H7 (cell line): Measurements from ENCODE around the gene FHIT. TPM values are rescaled to one million over a fixed set of nuclear protein-coding genes. Genes with fewer than 3 reads are reported as not detected.

ENCODE experiments used
- DNase-seq: peaks from one replicate; pipeline ENCODE4 v3.0.0; 2012
- H3K27me3 ChIP-seq: 2 replicates; pipeline ENCODE4 v1.6.0; 2011; ENCODE audit warnings: mild to moderate bottlenecking, low read length; ENCODE audit not compliant: control insufficient read depth, insufficient read depth
- H3K36me3 ChIP-seq: replicated peaks from 2 replicates; pipeline ENCODE4 v1.5.1; 2011; ENCODE audit warnings: low read length; ENCODE audit not compliant: control insufficient read depth, insufficient read depth
- H3K4me3 ChIP-seq: 2 replicates; pipeline ENCODE4 v1.5.1; 2011; ENCODE audit warnings: low read depth, mild to moderate bottlenecking, control low read depth, low read length, moderate library complexity; ENCODE audit not compliant: insufficient read depth
- total RNA-seq: library from RNA; depleted of rRNA; stranded (reverse); fragments of >200 nt; shearing (Covaris generic); gene quantifications from 2 replicates; pipeline ENCODE4 v1.2.3, GENCODE V29; 2014

FHIT gene
- total RNA-seq, 1 experiment from 2014 or later, result 2.1 TPM

DNA sequence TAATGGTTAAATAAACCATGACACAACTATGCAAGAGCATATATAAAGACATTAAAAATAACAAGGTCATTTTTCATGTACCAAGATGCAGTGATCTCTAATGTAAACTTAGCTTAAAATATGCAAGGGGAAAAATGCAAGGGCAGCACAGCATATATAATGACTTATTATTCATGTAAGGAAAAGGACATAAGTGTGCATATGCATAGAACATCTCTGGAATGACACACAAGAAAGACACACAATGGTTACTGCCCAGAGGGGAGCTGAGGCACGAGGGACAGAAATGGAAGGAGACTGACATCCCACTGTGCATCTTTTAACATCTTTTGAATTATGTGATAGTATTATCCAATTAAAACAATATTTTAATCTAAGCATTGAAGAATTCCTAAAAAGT lies 79.0 kb downstream of the FHIT start:
- H3K36me3 ChIP-seq, result no peaks in the 10 kb centered on the region
- H3K27me3 ChIP-seq, result no peaks in the 10 kb centered on the region
- DNase-seq, result no peak
- H3K4me3 ChIP-seq, result no peak overlapping the region

- no peak overlapping the region for H3K4me3 ChIP-seq
- no peaks in the 10 kb centered on the region for H3K36me3 ChIP-seq
- no peaks in the 10 kb centered on the region for H3K27me3 ChIP-seq
- DNase-seq, result no peak
These were observed 81.5 kb downstream of the FHIT start for GRCh38 chr3:61169621-61170251.

DNA sequence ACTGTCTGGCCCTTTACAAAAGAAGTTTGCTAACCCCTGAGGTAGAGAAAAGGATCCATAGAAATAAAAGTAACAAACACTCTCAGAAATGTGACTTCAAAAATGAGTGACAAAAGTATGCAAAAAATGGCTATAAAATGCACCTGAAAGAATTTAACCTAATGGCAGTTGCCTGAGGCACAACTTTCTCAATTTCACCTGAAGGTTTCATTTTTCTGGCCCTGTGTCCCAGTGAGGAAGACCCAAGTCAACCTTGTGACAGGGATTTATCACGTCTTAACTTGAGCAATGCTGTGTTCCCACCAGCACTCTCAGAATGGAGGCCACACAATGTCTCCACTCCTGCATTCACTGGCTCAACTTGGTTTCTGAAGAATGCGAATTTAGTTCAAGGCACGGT lies 83.0 kb downstream of the FHIT start:
- H3K27me3 ChIP-seq, result no peaks in the 10 kb centered on the region
- H3K36me3 ChIP-seq, result no peaks in the 10 kb centered on the region
- DNase-seq, result no peak
- no peak overlapping the region for H3K4me3 ChIP-seq

- no peak overlapping the region for H3K4me3 ChIP-seq
- no peaks in the 10 kb centered on the region for H3K27me3 ChIP-seq
- no peaks in the 10 kb centered on the region for H3K36me3 ChIP-seq
- DNase-seq, result no peak
These were observed 88.3 kb downstream of the FHIT start for GRCh38 chr3:61162965-61163364.

DNA sequence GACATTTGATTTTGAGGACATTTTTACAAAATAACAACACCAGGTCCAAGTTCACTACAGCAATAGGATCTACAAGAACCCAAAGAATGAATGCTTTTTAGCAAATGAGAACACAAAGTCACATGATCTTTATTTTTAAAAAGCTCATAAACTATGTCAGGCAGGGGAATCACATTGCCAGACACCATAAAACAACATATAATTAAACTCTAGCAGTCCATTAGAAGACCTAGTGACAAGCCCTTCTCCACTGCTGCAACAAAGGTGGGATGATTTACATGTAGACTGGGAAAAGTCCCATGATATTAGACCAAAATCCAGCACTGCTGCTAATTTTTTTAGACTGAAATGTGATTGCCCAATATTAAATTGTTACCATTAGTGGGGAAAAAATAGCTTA lies 92.6 kb downstream of the FHIT start:
- no peak overlapping the region for H3K4me3 ChIP-seq
- H3K36me3 ChIP-seq, result no peaks in the 10 kb centered on the region
- no peak for DNase-seq
- no peaks in the 10 kb centered on the region for H3K27me3 ChIP-seq

DNA sequence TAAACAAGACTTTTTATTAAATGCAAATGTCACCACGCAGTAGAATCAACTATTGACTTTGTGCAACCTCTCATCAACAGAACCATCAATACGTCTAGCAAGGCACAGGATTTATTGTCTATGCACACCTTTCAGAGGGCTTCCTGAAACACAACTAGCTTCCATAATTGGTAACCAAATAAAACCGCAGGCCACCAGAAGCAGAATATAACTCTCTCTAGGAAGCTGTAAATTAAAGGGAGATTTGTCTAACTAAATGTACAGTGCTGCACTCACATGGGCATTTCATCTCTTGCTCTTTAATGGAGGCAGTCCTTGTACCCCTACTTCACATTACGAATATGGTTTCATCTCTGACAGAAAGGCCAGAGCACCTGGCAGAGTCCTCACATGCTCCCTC lies 93.0 kb downstream of the FHIT start:
- DNase-seq, result no peak
- no peaks in the 10 kb centered on the region for H3K36me3 ChIP-seq
- H3K4me3 ChIP-seq, result no peak overlapping the region
- no peaks in the 10 kb centered on the region for H3K27me3 ChIP-seq

DNA sequence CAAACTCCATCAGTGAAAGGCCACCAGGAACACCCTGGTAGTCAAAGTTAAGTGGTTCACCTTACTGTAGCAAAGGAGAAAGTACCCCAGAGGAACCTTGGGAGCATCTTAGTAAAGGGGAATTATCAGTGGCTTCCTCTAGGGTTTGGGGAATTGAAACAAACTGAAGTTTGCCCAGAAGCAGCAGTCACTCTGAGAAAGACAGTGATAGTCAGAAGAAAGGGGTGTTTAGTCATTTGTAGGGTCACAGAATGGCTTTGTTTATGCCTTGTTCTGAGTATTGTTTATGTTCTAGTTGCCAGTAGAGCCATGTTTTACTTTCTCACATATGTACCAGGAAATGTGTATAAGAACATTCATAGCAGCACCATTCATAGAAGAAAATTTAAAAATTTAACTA lies 93.8 kb downstream of the FHIT start:
- no peak for DNase-seq
- H3K27me3 ChIP-seq, result no peaks in the 10 kb centered on the region
- H3K4me3 ChIP-seq, result no peak overlapping the region
- no peaks in the 10 kb centered on the region for H3K36me3 ChIP-seq

- no peak overlapping the region for H3K4me3 ChIP-seq
- no peaks in the 10 kb centered on the region for H3K27me3 ChIP-seq
- no peak for DNase-seq
- H3K36me3 ChIP-seq, result no peaks in the 10 kb centered on the region
These were observed 95.5 kb downstream of the FHIT start for GRCh38 chr3:61155701-61156292.

DNA sequence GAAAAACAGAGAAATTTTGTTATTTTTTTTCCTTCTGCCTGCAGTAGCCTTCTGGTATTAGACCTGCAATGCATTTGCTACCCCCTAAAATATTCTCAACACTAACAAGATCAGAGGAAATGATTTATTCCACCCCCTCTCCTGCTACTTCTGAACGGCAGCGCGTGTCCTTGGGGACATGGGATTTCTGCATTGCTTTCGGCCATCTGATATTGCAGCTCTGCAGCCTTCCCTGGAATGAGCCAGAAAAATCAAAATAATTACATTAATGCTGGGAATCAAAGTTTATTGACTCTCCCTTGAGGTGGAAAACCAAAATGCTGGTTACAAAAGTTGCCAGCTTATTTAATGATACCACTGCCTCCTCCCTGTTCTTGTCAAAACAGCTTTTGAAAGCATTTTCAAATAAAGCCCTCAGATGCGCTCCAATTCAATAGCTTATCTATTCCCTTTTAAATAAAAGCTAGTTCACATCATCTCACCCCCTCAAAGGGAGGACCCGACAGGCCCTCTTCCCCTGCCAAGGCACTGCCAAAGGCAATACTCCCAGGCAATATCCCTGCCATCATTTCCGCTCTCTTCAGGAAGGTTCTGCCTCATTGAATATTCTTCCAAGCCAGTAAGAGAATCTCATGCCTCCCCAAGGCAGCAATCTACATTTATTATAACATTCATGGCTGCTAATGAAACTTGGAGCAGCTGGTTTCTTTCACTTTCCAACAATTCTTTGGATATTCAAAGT lies 96.6 kb downstream of the FHIT start:
- no peaks in the 10 kb centered on the region for H3K36me3 ChIP-seq
- no peak for DNase-seq
- H3K4me3 ChIP-seq, result no peak overlapping the region
- no peaks in the 10 kb centered on the region for H3K27me3 ChIP-seq

DNA sequence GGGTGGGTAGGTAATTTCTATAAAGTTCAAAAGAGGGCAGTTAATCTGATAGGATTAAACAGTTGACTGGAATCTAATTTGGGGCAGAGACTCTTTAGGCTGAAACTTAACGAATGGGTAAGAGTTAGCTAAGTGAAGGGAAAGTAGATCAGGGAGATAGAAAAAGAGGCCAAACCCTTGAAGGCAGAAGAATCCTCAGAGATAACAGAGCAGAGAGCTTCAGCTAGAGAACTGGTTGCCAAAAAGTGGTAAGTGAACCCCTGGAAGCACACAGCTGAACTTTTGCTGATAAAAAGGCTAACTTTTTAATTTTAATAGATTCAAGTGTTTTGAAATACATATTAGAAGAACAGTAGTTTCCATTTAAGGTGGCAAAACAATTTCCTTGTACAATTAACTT lies 99.2 kb downstream of the FHIT start:
- Histone ChIP-seq H3K27me3 (no peaks in the 10 kb centered on the region), H3K4me3 (no peak overlapping the region), H3K36me3 (no peaks in the 10 kb centered on the region)
- no peak for DNase-seq

- no peaks in the 10 kb centered on the region for H3K27me3 ChIP-seq
- no peak overlapping the region for H3K4me3 ChIP-seq
- no peaks in the 10 kb centered on the region for H3K36me3 ChIP-seq
- no peak for DNase-seq
These were observed 102.0 kb downstream of the FHIT start for GRCh38 chr3:61149236-61149635.

DNA sequence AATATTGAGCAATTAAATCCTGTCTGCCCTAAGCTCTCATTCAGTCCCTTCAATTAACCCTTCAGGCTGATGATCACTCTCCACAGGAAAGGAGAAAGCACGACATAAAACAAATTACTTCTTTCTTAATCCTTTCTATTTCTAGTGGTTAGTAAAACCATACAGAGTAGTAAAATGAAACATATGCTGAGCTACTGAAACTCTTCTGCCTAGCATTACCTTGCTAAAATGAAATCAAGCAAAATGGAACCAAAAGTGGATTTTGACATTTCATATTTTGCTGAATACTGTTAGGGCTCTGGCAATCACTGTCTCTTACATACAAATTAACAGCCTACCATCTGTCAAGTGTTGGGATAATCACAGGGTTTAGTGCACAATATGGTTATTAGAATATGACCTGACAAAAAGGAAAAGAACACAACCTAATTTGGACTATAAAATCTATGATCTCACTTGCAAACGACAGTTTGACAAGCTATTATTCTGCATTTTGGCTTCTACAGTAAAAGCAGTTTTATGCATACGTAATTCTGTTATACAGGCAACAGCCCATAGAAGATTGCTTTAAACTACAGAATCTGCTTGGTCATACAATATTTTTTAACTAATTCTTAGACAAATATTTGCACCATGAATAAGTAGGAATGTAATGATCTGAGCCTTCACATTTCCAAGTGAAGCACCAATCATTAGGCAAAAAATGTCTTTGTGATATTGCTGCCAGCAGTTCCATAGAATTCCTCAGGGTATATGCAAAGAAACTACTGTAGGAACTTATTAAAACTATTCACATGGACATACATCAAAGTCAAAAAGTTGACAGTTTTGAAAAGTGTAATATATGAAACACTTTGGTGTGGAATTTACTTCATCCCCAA lies 105.0 kb downstream of the FHIT start:
- DNase-seq, result no peak

DNA sequence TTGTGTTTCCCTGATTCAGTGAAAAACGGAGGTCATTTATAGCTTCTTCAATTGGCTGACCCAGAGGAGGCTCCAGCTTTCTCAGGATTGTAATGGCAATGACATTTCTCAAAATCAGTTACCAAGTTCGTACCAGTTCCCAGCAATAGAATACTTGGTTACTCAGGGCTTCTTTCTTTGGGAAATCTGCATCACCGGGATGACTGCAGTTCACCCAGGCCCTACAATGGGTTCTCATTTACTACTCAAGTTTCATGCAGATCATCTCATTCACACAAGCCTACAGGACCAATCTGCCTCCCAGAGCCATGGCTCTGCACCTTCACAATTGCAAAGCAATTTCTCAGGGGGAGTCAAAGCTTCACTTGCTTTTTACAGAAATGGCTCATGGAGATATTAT lies 109.6 kb downstream of the FHIT start:
- peak; percentile 32 for DNase-seq

More for the DNA sequence above, 105.0 kb downstream of the FHIT start:
- Histone ChIP-seq H3K27me3 (no peaks in the 10 kb centered on the region), H3K4me3 (no peak overlapping the region), H3K36me3 (no peaks in the 10 kb centered on the region)

DNA sequence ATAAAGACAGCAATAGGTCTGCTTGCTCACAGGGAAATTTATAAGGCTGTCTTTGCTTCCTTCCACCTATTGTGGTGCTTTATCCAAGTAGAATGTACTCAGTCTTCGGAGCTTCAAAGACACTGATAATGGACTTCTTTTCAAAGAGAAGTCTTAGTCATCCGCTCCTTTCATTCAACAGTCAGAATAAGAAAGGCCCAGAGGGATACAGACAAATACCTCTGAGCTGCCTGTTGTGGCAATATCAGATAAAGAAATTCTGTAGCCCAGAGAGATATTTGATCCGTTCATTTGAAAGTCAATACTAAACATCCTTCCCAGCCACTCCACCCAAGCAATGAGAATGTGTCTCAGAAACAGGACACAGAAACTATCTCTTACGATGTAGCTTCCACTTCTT lies 110.0 kb downstream of the FHIT start:
- H3K4me3 ChIP-seq, result no peak overlapping the region
- DNase-seq, result peak; percentile 22
- no peaks in the 10 kb centered on the region for H3K36me3 ChIP-seq
- no peaks in the 10 kb centered on the region for H3K27me3 ChIP-seq

More for the DNA sequence above, 109.6 kb downstream of the FHIT start:
- H3K27me3 ChIP-seq, result no peaks in the 10 kb centered on the region
- H3K4me3 ChIP-seq, result no peak overlapping the region
- no peaks in the 10 kb centered on the region for H3K36me3 ChIP-seq
